D341Med (cell line): Measurements from ENCODE around the gene INO80.
"Not testable (repeated sequence)": the region's sequence is repeated elsewhere in the genome, so short reads cannot be mapped to it uniquely, and the experiment has no call there.

Source experiments
- DNase-seq: peaks from one replicate; pipeline ENCODE4 v3.0.0; 2012; ENCODE audit warnings: low spot score

INO80 gene, protein sequence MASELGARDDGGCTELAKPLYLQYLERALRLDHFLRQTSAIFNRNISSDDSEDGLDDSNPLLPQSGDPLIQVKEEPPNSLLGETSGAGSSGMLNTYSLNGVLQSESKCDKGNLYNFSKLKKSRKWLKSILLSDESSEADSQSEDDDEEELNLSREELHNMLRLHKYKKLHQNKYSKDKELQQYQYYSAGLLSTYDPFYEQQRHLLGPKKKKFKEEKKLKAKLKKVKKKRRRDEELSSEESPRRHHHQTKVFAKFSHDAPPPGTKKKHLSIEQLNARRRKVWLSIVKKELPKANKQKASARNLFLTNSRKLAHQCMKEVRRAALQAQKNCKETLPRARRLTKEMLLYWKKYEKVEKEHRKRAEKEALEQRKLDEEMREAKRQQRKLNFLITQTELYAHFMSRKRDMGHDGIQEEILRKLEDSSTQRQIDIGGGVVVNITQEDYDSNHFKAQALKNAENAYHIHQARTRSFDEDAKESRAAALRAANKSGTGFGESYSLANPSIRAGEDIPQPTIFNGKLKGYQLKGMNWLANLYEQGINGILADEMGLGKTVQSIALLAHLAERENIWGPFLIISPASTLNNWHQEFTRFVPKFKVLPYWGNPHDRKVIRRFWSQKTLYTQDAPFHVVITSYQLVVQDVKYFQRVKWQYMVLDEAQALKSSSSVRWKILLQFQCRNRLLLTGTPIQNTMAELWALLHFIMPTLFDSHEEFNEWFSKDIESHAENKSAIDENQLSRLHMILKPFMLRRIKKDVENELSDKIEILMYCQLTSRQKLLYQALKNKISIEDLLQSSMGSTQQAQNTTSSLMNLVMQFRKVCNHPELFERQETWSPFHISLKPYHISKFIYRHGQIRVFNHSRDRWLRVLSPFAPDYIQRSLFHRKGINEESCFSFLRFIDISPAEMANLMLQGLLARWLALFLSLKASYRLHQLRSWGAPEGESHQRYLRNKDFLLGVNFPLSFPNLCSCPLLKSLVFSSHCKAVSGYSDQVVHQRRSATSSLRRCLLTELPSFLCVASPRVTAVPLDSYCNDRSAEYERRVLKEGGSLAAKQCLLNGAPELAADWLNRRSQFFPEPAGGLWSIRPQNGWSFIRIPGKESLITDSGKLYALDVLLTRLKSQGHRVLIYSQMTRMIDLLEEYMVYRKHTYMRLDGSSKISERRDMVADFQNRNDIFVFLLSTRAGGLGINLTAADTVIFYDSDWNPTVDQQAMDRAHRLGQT (N-terminal part only)

DNA sequence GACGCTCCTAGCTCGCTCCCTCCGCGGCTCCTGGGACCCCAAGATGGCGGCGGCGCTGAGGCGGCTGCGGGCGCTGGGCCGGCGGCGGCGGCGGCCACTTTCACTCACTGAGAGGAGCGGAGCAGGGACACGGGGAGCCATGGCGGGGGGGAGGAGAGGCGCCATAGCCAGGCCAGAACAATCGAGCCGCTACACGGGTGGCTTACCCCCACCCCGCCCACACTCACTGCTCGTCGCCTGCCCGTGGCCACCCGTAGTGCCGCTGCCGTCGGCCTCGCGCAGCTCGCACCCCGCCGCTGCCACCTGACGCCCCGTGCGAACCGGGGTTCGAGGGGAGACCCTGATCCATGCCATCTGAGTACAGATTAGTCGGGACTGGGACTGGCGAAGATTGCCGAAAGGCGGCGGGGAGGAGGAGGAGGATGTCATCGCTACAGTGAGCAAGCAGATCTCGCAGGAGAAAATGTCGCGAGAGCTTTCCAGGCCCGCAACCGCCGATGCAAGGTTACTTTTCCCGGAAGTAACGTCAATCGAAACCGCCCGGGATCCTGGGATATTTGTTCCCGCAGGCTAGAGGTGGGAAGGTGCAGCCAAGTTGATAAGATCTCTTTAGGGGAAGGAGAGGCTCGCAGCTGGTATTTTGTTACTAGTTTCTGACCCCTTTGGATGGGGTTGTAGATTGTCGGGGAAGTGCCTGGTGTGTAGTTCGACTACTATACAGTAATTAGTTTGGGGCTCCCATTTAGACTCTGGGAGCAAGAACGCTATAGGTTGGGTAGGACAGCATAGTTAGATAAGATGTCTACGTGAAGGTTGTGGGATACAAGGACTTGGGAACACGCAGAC, at the start of gene INO80:
TSS of gene INO80 (minus strand) at position 165 of the 846 bp plus-strand sequence. CDS start 19,970 bp downstream, outside the sequence.
- DNase-seq = peak; percentile 93

DNA sequence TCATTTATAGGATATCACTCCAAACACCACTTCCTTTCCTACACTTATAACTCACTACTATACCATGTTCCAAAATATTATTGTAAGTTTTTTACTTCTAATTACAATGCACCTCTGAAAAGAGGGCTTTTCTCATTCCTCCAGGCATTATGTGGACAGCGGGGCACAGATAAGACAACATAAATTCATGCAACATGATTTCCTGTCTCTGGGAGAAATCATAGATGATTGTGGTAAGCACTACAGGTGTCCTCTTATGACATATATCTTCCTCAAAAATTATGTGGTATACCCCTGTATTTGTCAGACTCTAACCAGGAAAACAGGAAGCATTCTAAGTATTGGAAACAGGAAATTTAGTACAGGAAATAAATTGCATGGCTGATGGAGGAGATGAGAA, 45.7 kb upstream of the INO80 start:
- DNase-seq = no peak

DNA sequence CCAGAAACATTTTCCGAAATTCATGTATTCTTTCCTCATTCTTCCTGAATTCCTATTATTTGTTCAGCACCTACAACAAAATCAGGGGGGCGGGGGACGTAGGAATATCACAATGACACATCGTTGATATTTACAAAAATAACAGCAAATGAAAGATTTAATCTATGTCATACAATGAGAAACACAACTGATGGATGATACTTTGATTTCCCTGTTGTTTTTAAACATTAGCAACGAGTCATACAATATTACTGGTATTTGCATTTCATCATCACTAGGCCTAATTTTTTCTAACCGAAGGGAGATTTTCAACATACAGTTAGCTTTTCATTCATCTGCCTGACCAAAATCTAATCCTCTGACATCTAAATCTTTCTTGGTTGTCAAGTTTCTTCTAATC, 45.3 kb upstream of the INO80 start:
- no peak for DNase-seq

DNA sequence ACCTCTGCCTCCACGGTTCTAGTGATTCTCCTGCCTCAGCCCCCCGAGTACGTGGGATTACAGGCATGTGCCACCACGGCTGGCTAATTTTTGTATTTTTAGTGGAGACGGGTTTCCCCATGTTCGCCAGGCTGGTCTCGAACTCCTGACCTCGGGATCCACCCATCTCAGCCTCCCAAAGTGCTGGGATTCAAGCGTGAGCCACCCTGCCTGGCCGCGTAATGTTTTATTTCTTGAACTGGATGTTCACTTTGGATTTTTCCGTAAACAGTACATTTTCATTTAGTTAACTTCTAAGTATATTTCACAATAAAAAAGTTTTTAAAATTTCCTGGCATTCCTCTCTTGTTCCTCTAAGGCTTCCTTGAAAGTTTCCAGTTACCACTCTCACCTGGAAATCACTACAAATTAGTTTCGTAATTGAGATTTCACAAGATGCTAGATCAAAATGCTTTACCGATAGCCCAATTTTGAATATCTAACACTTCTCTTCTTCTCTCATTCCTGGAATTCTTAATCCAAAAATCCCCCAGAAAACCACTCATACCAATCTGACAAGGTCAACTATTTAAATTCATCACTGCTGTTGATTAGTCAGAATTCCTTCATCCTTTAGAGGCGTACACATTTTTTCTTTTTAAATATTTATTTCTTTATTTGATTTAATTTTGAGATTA, 44.7 kb upstream of the INO80 start:
- no peak for DNase-seq

DNA sequence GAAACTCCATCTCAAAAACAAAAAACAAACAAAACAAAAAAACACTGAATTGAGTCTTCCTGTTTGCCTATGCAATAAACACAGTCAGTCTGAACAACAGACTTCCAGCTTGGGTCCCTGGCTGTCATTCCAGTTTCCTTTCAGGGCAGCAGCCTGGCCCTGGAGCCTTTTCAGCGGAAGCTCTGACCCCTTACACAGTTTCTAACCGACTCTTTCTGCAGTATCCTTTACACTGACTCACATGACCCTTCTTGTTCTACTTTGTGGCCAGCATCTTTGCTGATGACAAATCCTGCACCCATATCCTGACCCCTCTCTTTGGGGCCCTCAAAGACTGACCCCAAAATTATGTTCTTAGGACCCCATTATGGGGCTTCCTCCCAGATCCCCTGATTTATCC, 38.3 kb upstream of the INO80 start:
- no peak for DNase-seq

DNA sequence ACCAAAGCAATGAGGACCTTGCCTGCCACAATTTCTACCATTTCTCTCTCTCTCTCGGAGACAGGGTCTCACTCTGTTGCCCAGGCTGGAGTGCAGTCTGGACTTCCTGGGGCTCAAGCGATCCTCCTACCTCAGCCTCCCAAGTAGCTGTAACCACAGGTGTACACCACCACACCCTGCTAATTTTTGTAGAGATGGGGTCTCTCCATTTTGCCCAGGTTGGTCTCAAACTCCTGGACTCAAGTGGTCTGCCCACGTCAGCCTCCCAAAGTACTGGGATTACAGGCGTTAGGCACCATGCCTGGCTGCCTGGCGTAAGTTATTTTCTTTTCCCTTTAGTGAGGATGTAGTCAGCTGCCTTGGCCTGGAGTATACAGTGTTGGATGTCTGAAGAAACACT, 37.7 kb upstream of the INO80 start:
- no peak for DNase-seq

DNA sequence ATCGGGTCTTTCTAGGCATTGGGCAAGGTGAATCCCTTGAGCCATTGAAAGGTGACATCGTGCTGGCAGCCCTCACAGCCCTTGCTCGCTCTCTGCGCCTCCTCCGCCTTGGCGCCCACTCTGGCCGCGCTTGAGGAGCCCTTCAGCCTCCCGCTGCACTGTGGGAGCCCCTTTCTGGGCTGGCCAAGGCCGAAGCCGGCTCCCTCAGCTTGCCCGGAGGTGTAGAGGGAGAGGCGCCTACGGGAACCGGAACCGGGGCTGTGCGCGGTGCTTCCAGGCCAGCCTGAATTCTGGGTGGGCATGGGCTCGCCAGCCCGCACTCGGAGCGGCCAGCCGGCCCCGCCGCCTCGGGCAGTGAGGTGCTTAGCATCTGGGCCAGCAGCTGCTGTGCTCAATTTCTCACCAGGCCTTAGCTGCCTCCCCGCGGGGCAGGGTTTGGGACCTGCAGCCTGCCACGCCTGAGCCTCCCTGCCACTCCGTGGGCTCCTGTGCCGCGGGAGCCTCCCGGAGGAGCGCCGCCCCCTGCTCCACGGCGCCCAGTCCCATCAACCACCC, 35.4 kb upstream of the INO80 start:
- DNase-seq = no peak

DNA sequence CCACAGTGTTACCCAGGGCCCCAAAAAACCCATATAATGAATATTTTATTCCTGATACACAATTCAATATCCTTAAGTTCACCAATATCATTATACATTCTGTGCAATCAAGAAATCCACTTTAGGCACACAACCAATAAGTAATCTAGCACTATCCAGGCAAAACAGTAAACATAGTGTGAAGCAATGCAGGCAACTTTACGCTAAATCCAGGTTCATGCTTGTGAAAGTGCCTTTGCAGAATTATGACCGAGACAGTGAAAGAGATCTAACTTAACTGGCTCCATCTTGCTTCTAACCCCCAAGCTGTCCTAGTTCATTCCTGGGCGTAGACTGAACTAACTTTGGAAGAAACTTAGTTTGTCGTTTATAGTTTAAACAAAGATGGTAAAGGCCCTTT, 34.2 kb upstream of the INO80 start:
- no peak for DNase-seq

DNA sequence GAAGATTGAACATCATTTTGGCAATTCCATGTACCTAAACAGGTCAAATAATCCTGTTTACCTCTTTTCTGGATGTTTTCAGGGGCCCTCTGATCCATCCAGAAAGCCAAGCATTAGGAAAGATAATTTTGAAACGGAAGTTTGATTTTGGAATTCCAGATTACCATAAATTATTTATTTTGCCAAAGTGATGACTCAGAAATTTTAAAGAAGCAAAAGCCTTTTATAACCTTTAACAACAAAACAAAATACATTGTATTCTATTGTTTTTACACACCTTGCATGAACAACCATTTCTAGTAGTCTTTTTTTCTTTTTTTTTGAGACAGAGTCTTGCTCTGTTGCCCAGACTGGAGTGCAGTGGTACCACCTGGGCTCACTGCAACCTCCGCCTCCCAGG, 32.0 kb upstream of the INO80 start:
- no peak for DNase-seq

DNA sequence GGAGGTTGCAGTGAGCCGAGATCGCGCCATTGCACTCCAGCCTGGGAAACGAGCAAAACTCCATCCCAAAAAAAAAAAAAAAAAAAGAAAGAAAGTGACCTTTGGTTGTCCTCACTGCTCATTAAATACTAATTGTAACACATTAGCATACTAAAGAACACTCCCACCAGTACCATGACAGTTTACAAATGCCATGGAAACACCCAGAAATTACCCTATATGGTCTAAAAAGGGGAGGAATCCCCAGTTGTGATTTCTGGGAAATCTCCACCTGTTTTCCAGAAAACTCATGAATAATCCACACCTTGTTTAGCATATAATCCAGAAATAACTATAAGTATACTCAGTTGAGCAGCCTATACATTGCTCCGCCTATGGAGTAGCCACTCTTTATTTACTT, 23.5 kb upstream of the INO80 start:
- no peak for DNase-seq

DNA sequence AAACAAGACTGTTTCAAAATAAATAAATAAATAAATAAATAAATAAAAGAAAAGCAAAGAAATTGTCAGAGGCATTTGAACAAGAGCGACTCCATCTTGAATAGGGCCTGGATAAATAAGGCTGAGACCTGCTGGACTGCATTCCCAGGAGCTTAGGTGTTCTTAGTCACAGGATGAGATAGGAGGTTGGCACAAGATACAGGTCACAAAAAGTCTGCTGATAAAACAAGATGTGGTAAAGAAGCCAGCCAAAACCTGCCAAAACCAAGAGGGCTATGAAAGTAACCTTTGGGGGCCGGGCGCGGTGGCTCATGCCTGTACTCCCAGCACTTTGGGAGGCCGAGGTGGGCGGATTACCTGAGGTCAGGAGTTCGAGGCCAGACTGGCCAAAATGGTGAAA, 23.0 kb upstream of the INO80 start:
- not testable (repeated sequence) for DNase-seq

DNA sequence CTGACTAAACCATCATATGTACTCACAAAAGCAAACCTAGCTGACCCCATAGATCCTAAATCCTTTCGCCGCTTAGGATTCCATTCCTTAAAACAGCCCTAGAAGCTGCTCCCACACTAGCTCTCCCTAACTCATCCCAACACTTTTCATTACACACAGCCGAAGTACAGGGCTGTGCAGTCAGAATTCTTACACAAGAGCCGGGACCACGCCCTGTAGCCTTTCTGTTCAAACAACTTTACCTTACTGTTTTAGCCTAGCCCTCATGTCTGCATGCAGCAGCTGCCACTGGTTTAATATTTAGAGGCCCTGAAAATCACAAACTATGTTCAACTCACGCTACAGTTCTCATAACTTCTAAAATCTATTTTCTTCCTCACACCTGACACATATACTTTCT, 19.5 kb upstream of the INO80 start:
- DNase-seq = not testable (repeated sequence)

DNA sequence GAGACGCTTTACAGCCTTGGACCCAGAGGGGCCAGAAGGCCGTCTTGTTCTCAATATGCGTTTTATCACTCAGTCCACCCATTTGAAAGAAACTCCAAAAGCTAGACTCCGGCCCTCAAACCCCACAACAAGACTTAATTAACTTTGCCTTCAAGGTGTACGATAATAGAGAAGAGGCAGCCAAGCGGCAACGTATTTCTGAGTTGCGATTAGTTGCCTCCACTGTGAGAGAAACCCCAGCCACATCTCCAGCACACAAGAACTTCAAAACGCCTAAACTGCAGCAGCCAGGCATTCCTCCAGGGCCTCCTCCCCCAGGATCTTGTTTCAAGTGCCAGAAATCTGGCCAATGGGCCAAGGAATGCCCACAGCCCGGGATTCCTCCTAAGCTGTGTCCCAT, 17.4 kb upstream of the INO80 start:
- no peak for DNase-seq

DNA sequence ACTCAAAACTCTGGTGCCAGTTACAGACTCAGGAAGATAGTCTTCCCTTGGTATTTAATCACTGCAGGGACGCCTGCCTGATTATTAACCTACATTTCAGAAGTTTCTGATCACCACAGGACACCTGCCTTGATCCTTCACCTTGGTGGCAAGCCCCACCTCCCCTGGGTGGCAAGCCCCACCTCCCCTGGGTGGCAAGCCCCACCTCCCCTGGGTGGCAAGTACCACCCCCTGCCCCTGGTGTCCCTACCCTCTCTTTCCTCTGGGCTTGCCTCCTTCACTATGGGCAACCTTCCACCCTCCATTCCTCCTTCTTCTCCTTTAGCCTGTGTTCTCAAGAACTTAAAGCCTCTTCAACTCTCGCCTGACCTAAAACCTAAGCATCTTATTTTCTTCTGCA, 16.0 kb upstream of the INO80 start:
- DNase-seq = not testable (repeated sequence)

DNA sequence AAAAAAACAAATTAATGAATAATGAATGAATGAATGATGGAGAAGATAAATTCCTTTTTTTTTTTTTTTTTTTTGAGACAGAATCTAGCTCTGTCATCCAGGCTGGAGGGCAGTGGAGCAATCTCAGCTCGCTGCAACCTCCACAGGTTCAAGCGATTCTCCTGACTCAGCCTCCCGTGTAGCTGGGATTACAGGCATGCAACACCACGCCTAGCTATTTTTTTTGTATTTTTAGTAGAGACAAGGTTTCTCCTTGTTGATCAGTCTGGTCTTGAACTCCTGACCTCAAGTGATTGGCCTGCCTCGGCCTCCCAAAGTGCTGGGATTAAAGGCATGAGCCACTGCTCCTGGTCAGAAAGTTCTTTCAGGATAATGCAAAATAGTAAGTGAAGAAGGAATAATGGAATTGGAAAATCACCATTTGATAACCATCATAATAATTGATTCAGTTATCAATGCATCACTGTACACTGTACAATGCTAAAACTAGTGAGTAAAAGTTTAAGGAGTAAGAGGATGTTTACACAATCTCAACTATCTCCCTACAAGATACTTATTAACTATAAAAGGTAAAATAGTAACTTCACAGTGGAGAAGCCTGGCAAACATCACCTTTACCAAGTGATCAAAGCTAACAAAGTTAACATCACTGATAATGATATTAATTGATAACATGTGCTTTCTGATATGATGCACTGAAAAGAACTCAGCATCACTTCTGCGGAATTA, 12.3 kb upstream of the INO80 start:
- DNase-seq = no peak

DNA sequence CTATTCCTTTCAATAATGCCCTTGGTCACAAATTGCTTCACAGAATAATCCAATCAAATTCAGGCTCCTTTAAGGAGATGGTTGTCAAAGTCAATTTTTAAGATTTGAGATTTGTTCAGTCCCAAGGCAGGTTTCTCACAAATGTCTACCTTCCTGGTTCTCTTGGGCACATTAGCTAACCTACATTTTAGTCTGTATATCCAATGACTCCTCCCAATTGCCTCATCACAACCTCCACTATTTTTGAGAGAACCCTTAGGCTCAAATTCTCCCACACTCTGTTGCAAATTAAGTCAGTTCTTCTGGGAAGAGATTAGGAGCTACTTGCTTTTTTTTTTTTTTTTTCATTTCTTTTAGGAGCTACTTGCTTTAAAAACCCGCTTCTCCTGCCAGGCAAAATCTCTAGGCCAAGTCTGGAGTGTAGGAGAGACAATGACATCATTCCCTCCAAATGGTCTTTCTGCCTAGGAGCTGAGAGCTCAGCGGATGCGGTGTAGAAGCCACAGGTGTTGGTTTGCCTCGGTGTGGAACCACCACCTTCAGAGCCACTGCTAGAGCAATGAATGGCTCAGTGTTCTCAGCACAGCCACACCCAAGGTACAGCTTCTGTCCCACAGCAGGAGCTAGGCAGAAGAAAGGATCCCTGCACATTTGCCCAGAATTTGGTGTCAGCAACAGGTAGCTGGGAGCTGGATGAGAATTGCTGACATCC, 10.0 kb upstream of the INO80 start:
- no peak for DNase-seq

DNA sequence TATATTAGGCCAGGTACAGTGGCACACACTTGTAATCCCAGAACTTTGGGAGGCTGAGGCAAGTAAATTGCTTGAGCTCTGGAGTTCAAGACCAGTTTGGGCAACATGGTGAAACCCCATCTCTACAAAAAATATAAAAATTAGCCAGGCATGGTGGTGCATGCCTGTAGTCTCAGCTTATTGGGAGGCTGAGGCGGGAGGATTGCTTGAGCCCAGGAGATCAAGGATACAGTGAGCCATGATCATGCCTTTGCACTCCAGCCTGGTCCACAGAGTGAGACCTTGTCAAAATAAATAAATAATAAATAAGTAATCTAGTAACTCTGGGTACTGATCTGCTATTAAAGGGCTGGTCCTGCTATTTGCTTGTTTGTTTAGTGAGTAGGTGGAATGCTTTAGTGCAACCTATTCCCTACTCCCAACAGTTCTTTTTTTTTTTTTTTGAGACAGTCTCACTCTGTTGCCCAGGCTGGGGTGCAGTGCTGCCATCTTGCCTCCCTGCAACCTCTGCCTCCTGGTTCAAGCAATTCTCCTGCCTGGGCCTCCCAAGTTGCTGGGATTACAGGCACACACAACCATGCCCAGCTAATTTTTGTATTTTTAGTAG, 9.1 kb upstream of the INO80 start:
- DNase-seq = no peak

DNA sequence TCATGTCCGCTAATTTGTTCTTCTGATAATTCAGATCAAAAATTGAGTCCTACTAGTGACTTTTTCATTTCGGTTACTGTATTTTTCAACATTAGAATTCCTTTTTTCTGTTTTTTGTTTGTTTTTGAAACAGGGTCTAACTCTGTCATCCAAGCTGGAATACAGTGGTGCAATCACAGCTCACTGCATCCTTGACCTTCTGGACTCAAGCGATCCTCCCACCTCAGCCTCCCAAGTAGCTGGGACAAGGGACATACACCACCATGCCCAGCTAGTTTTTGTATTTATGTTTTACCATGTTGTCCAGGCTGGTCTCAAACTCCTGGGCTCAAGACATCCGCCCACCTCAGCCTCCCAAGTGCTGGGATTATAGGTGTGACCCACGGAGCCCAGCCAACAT, 8.0 kb upstream of the INO80 start:
- DNase-seq = no peak

DNA sequence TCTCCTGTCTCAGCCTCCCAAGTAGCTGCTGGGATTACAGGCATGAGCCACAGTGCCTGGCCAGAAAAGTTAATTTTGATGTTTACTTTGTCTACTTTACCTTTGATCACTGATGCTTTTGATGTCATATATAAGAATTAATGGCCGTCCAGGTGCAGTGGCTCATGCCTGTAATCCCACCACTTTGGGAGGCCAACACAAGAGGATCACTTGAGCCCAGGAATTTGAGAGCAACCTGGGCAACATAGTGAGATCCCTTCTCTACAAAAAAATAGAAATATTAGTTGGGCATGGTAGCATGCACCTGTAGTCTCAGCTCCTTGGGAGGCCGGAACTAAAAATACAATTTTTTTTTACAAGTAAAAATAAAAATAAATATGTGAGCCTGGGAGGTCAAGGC, 6.8 kb upstream of the INO80 start:
- DNase-seq = no peak
